Measurements from ENCODE around the gene PDZRN3. TPM values are rescaled to one million over a fixed set of nuclear protein-coding genes. Genes with fewer than 3 reads are reported as not detected.

Gene PDZRN3
- total RNA-seq, 1 experiment from 2014 or later = not detected

GRCh38 chr3:73582535-73582934, 42.2 kb downstream of the PDZRN3 start:
- H3K4me3 ChIP-seq = no peak overlapping the region
- no peaks in the 10 kb centered on the region for H3F3A ChIP-seq (ENCODE audit: insufficient read depth, low read depth)
- H3K9me2 ChIP-seq (ENCODE audit: insufficient read depth) = no peaks in the 10 kb centered on the region
- no peak overlapping the region for H2AFZ ChIP-seq
- peaks cover 3% of the 10 kb centered on the region; the same call in 1 of the 2 replicates for H3K27me3 ChIP-seq (ENCODE audit: insufficient read depth, low read depth)
- POLR2A ChIA-PET (ENCODE audit: unreplicated experiment) = no interaction called here
- no peaks in the 10 kb centered on the region for H3K4me1 ChIP-seq (replicated peaks; ENCODE audit: insufficient read depth)
- CTCF ChIA-PET = no interaction called here
- no peak overlapping the region for H3K27ac ChIP-seq
- BruUV-seq (replicated peaks) = no TSS peak
- no peaks in the 10 kb centered on the region for H3K9me3 ChIP-seq (ENCODE audit: insufficient read depth, low read depth)
- no peak for TF ChIP-seq CTCF (conservative IDR thresholded peaks at IDR 0.05)
- no peak for TF ChIP-seq EZH2 (IDR thresholded peaks at IDR 0.05; ENCODE audit: low read depth)
- DNase-seq = no peak
- intact Hi-C loops (cut with micrococcal nuclease; ENCODE audit: unreplicated experiment) = no loop called here
- H3K79me2 ChIP-seq (ENCODE audit: low read depth) = no peaks in the 10 kb centered on the region
- no peak overlapping the region for H3K4me2 ChIP-seq
- no peaks in the 10 kb centered on the region for H4K20me1 ChIP-seq (ENCODE audit: insufficient read depth)
- H3K36me3 ChIP-seq (ENCODE audit: low read depth) = no peaks in the 10 kb centered on the region

DNA sequence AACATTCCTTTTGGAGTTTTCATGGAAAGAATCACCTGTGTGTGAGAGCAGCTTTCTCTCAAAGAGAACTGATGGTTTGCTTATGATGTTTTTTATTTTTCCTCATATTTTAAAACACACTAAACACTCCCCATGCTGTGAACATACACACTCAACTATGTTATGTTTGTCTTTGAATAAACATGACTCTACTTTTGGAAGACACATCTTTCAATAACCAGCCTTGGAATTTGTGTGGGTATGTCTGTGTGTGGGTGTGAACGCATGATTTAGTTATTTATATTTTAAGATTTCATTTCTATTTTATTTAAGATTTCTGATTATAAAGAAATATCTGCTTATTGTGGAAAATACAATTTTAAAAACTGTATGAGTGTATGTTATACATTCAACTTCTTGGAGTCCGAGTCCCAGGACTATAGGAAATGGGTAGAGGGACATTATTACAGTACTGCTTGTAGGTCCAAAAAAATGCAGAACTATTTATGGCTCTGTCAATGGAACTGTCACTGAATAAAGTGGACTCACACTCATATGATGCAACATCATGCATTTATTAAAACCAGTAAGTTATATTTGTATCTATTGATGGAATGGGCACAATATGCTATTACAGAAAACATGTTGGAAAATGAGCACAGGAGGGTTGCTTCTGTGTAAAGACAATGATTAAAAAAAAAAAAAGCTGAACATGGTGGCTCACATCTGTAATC, 43.5 kb downstream of the PDZRN3 start:
- H3K4me1 ChIP-seq (replicated peaks; ENCODE audit: insufficient read depth) = no peaks in the 10 kb centered on the region
- ChIA-PET POLR2A (ENCODE audit: unreplicated experiment) (no interaction called here), CTCF (no interaction called here)
- BruUV-seq (replicated peaks) = no TSS peak
- H3K27me3 ChIP-seq (ENCODE audit: insufficient read depth, low read depth) = peaks cover 3% of the 10 kb centered on the region; the same call in 1 of the 2 replicates
- no peaks in the 10 kb centered on the region for H4K20me1 ChIP-seq (ENCODE audit: insufficient read depth)
- H3K4me2 ChIP-seq = no peak overlapping the region
- intact Hi-C loops (cut with micrococcal nuclease; ENCODE audit: unreplicated experiment) = no loop called here
- no peaks in the 10 kb centered on the region for H3K36me3 ChIP-seq (ENCODE audit: low read depth)
- no peak overlapping the region for H2AFZ ChIP-seq
- no peak for DNase-seq
- H3K79me2 ChIP-seq (ENCODE audit: low read depth) = no peaks in the 10 kb centered on the region
- no peaks in the 10 kb centered on the region for H3K9me2 ChIP-seq (ENCODE audit: insufficient read depth)
- H3K9me3 ChIP-seq (ENCODE audit: insufficient read depth, low read depth) = no peaks in the 10 kb centered on the region
- no peak overlapping the region for H3K27ac ChIP-seq
- TF ChIP-seq CTCF (conservative IDR thresholded peaks at IDR 0.05) (no peak), EZH2 (IDR thresholded peaks at IDR 0.05; ENCODE audit: low read depth) (no peak)
- no peak overlapping the region for H3K4me3 ChIP-seq
- H3F3A ChIP-seq (ENCODE audit: insufficient read depth, low read depth) = no peaks in the 10 kb centered on the region

DNA sequence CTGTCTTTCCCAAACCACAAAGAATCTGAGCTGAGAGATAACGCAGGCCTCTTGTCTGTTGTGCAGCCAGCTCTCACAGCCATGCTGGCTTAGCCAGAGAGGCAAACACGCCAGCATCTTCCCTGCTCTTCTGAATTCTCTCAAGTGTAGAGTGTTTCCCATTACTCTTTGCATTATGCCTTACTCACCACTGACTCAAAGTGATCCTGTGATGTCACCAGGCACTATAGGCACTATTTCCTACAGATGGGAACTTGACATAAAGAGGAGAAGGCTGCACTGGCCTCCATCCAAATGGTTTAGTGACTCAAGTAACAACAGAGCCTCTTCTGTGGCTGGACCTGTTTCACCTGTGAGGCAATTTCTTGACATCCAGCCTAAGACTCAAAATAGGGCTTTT, 44.4 kb downstream of the PDZRN3 start:
- H3K4me3 ChIP-seq = no peak overlapping the region
- no peaks in the 10 kb centered on the region for H3K79me2 ChIP-seq (ENCODE audit: low read depth)
- TF ChIP-seq EZH2 (IDR thresholded peaks at IDR 0.05; ENCODE audit: low read depth) = no peak
- TF ChIP-seq CTCF (conservative IDR thresholded peaks at IDR 0.05) = no peak
- ChIA-PET POLR2A (ENCODE audit: unreplicated experiment) (no interaction called here), CTCF (no interaction called here)
- DNase-seq = no peak
- peaks cover 4% of the 10 kb centered on the region; the same call in 1 of the 2 replicates for H3K27me3 ChIP-seq (ENCODE audit: insufficient read depth, low read depth)
- no peaks in the 10 kb centered on the region for H4K20me1 ChIP-seq (ENCODE audit: insufficient read depth)
- H3K9me2 ChIP-seq (ENCODE audit: insufficient read depth) = no peaks in the 10 kb centered on the region
- no peak overlapping the region for H3K27ac ChIP-seq
- intact Hi-C loops (cut with micrococcal nuclease; ENCODE audit: unreplicated experiment) = no loop called here
- H3K36me3 ChIP-seq (ENCODE audit: low read depth) = no peaks in the 10 kb centered on the region
- no peak overlapping the region for H2AFZ ChIP-seq
- no peak overlapping the region for H3K4me2 ChIP-seq
- no TSS peak for BruUV-seq (replicated peaks)
- H3K9me3 ChIP-seq (ENCODE audit: insufficient read depth, low read depth) = no peaks in the 10 kb centered on the region
- no peaks in the 10 kb centered on the region for H3K4me1 ChIP-seq (replicated peaks; ENCODE audit: insufficient read depth)
- H3F3A ChIP-seq (ENCODE audit: insufficient read depth, low read depth) = no peaks in the 10 kb centered on the region

All from PC-9 (cell line).